Stimulated activated CD8-positive, alpha-beta memory T cell treated with anti-CD3 and anti-CD28 coated beads, Interleukin-2, amount 100 ng/mL, for 48 hours (primary cell): ENCODE results near the gene DPPA3.
"Not testable (repeated sequence)": the region's sequence is repeated elsewhere in the genome, so short reads cannot be mapped to it uniquely, and the experiment has no call there.

Source experiments
- DNase-seq, 2 donors: peaks; one replicate each; pipeline ENCODE4 v3.0.0-alpha.2; 2020; ENCODE audit warnings: low read depth in 2 of 2

DPPA3 gene

GRCh38 chr12:7730984-7731383 lies 19.8 kb downstream of the DPPA3 start:
- not testable (repeated sequence) for DNase-seq

DNA sequence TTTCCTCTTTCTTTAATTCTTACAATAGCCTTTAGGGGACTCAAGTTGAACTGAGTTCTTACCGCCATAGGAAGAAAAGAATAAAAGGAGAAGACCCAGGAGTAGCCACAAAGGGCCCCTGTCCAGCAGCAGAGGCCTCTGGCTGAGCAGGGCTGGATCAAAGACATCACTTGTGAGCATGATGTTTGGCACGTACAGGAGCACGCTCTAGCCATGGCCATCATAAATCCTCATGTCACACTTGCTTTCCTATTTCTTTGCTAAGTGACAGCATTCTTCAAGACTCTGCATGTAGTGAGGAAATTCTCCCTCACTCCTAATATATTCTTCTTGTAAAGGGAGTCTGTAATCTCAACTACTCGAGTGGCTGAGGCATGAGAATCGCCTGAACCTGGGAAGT lies 20.3 kb downstream of the DPPA3 start:
- no peak for DNase-seq

DNA sequence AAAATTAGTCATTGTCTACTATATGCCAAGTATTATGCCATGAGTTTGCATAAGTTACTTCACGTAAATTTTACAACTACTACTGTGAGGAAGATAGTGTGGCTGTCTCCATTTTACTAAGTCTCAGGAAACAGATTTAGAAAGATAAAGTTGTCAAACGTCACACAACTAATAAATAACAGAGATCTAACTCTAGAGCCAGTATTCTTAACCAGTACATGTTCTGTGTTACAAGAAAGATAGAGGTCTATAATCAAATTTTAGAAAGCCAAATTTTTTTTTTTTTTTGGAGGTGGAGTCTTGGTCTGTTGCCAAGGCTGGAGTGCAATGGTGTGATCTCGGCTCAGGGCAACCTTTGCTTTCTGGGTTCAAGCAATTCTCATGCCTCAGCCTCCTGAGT lies 21.8 kb downstream of the DPPA3 start:
- no peak for DNase-seq

- no peak for DNase-seq
Observed at GRCh38 chr12:7747246-7747645, 36.0 kb downstream of the DPPA3 start, which contains the start of gene CLEC4C. CLEC4C (minus strand) TSS chr12:7747375; CDS start chr12:7747348, 27 bp downstream.

DNA sequence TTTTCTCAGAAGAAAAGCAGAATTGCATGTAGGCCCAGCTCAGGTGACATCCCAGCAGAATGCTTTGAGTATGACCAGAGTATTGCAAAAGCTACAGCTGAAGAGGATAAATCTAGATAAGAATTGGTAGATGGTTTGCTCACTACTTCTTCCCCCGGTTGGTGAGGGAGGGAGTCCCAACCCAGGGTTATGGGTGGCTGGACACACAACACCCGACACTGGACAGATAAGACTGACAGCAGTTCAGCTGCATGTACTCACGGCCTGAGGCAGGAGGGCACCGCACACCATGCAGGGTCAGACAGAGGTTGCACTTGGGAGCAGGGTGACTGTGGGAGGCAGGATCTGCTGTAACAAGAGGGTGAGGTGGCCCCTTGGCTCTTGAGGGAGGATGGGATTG lies 37.6 kb downstream of the DPPA3 start:
- DNase-seq: no peak

- no peak for DNase-seq
Observed at GRCh38 chr12:7749442-7749841, 38.2 kb downstream of the DPPA3 start.

GRCh38 chr12:7750350-7750749 lies 39.1 kb downstream of the DPPA3 start:
- no peak for DNase-seq

- no peak for DNase-seq
Observed at GRCh38 chr12:7751394-7751793, 40.2 kb downstream of the DPPA3 start.

DNA sequence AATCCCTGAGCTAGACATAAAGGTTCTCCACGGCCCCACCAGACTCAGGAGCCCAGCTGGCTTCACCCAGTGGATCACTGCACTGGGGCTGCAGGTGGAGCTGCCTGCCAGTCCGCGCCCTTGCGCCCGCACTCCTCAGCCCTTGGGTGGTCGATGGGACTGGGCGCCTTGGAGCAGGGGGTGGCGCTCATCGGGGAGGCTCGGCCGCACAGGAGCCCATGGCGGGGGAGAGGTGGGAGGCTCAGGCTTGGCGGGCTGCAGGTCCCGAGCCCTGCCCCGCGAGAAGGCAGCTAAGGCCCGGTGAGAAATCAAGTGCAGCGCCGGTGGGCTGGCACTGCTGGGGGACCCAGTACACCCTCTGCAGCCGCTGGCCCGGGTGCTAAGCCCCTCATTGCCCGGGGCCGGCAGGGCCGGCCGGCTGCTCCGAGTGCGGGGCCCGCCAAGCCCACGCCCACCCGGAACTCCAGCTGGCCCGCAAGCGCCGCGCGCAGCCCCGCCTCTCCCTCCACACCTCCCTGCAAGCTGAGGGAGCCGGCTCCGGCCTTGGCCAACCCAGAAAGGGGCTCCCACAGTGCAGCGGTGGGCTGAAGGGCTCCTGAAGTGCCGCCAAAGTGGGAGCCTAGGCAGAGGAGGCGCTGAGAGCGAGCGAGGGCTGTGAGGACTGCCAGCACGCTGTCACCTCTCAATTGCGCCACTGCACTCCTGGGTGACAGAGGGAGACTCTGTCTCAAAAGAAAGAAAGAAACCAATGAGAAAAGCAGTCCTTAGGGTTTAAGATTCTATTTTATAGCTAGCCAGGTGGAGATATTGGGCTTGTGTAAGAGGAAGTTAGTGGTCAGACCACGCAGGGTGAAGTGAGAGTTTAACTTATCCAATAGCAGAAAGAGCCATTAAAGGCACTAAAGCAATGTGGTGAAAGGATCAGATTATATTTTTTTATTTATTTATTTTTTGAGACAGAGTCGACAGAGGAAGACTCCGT lies 41.0 kb downstream of the DPPA3 start:
- DNase-seq: not testable (repeated sequence)

GRCh38 chr12:7755668-7756067 lies 44.4 kb downstream of the DPPA3 start:
- not testable (repeated sequence) for DNase-seq

- DNase-seq: no peak
Observed at GRCh38 chr12:7756993-7757392, 45.8 kb downstream of the DPPA3 start.

- DNase-seq: no peak
Observed at GRCh38 chr12:7758766-7759140, 47.5 kb downstream of the DPPA3 start.
